SK-N-SH (cell line): ENCODE results near the gene DGKE.

Source experiments
- CTCF ChIP-seq: fragments of 200-600 bp; sonication (generic); IDR thresholded peaks from 2 replicates; pipeline ENCODE4 v1.6.1; 2017; ENCODE audit warnings: antibody characterized with exemption, mild to moderate bottlenecking, moderate library complexity
- EP300 ChIP-seq, 2 experiments: IDR thresholded peaks; 2 replicates each; pipeline versions ENCODE4 v1.4.0 to v1.6.1; 2012; ENCODE audit warnings: borderline replicate concordance in 1 of 2, low read depth in 1 of 2, low read length in 1 of 2
- EZH2phosphoT487 ChIP-seq: fragments of 200-600 bp; sonication (generic); IDR thresholded peaks from 2 replicates; pipeline ENCODE4 v1.6.1; 2017; ENCODE audit warnings: low read depth, mixed run types, mild to moderate bottlenecking, antibody characterized with exemption, moderate library complexity, borderline replicate concordance
- FOXJ3 ChIP-seq: sonication (generic); formaldehyde crosslinking; IDR thresholded peaks from 2 replicates; pipeline ENCODE4 v1.5.1; 2020; ENCODE audit warnings: mild to moderate bottlenecking, missing genetic modification reagents
- GABPA ChIP-seq: IDR thresholded peaks from 2 replicates; pipeline ENCODE4 v1.4.0; 2012; ENCODE audit warnings: low read depth, mild to moderate bottlenecking
- MXI1 ChIP-seq: IDR thresholded peaks from 2 replicates; pipeline ENCODE4 v1.6.1; 2012; ENCODE audit warnings: mild to moderate bottlenecking, low read depth, low read length, improper control_type of control experiment
- NFIC ChIP-seq: IDR thresholded peaks from 2 replicates; pipeline ENCODE4 v1.4.0; 2012; ENCODE audit warnings: borderline replicate concordance
- POLR2AphosphoS5 ChIP-seq: IDR thresholded peaks from 2 replicates; pipeline ENCODE4 v1.6.1; 2012; ENCODE audit warnings: low read depth, low read length
- REST ChIP-seq: IDR thresholded peaks from 2 replicates; pipeline ENCODE4 v1.6.1; 2012; ENCODE audit warnings: mild to moderate bottlenecking, low read depth, low read length, moderate library complexity
- SMC3 ChIP-seq: IDR thresholded peaks from 2 replicates; pipeline ENCODE4 v1.6.1; 2012; ENCODE audit warnings: low read depth, low read length, improper control_type of control experiment
- YY1 ChIP-seq: IDR thresholded peaks from 2 replicates; pipeline ENCODE4 v1.4.0; 2012; ENCODE audit warnings: low read depth, mild to moderate bottlenecking
- TF ChIP-seq, protein P1 (sequence below): IDR thresholded peaks from 2 replicates; pipeline ENCODE4 v1.4.0; 2012; ENCODE audit warnings: low read depth

DNA sequence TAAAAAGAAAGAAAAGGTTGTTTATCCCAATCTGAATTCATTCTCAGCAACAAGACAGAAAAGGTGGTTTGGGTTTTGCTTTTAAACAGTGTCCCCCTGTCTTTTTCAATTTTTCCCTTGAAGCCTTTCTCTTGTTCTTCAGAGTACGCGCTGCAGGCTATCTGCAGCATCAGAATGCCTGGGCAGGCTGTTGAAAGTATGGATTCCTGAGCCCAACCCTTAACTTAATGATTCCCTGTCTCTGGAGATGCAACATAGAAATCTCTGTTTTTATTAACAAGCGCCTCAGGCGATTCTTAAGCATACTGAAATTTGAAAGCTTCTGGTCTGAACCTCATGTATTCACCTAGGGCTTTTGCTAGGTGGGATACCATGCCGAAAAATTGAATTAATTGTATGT is 32.1 kb downstream of the DGKE start:
- TF ChIP-seq SMC3 (no peak), REST (no peak), EP300 (IDR thresholded peaks at IDR 0.05; ENCODE audit: borderline replicate concordance in 1 of 2, low read depth in 1 of 2, low read length in 1 of 2) (no peak), POLR2AphosphoS5 (no peak), CTCF (no peak), MXI1 (no peak), EZH2phosphoT487 (no peak), FOXJ3 (CRISPR knock-in tag) (no peak), YY1 (no peak), NFIC (no peak), GABPA (no peak)
- TF ChIP-seq, protein P1, sequence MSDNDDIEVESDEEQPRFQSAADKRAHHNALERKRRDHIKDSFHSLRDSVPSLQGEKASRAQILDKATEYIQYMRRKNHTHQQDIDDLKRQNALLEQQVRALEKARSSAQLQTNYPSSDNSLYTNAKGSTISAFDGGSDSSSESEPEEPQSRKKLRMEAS = no peak
